COR-L47 (cell line): ENCODE data around the gene CTF1.
"Not testable (repeated sequence)": the region's sequence is repeated elsewhere in the genome, so short reads cannot be mapped to it uniquely, and the experiment has no call there.

ENCODE experiments used
- DNase-seq: peaks from one replicate; lab custom pipeline; 2025; lab: John Stamatoyannopoulos, UW

The CTF1 gene

DNA sequence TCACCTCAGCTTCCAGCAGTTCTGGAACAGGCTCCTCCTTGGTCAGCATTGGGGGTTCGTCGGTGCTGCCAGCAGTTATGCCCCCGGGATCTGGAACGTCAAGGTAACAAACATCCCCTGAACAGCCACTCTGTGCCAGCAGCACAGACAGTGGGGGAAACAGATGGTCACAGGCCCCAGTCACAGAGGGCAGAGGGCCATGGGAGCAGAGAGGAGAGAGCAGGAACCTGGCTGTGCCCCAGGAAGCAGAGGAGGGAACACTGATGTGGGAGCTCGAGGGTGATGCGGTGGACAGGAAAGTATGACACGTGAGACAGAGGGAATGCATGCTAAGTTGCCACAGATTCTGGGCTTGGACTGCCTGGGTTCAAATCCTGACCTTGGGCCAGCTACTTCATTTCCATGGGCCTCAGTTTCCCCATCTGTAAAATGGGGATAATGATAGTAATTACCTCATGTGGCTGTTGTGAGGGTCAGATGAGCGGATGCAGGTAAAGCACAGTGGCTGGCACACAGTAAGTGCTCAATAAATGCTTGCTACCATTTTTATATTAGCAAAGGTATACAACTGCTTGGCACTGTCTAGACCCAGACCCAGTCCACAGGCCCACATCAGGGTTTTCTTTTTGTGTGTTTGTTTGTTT is 7.4 kb upstream of the CTF1 start:
- DNase-seq, result no peak

DNA sequence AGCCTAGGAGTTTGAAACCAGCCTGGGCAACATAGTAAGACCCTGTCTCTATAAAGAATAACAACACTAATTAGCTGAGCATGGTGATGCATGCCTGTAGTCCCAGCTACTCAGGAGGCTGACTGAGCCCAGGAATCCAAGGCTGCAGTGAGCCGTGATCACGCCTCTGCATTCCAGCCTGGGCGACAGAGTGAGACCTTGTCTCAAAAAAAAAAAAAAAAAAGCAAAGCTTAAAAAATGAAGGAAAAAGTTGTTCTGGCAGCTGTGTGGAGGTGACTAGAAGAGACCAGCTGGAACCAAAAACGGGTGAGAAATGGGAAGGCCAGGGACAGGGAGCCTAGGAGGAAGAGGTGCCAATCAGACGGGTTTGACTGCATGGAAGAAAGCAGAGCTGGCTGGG is 6.7 kb upstream of the CTF1 start:
- no peak for DNase-seq

DNA sequence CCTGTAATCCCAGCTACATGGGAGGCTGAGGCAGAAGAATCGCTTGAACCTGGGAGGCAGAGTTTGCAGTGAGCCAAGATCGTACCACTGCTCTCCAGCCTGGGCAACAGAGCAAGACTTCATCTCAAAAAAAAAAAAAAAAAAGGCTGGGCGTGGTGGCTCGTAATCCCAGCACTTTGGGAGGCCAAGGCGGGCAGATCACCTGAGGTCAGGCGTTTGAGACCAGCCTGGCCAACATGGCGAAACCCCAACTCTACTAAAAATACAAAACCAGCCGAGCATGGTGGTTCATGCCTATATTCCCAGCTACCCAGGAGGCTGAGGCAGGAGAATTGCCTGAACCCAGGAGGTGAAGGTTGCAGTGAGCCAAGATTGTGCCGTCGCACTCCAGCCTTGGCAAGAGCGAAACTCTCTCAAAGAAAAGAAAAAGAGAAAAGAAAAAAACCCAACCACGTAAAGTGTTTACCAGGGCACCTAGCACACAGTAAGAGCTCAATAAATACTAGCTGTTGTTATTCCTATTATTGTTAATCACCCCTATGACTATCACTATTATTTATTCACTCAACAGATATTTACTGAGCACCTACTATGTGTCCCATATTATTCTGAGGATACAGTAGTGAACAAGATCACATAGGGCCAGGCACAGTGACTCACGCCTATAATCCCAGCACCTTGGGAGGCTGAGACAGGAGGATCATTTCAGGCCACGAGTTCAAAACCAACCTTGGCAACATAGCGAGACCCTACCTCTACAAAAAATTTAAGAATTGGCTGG is 5.2 kb upstream of the CTF1 start:
- DNase-seq, result not testable (repeated sequence)

DNA sequence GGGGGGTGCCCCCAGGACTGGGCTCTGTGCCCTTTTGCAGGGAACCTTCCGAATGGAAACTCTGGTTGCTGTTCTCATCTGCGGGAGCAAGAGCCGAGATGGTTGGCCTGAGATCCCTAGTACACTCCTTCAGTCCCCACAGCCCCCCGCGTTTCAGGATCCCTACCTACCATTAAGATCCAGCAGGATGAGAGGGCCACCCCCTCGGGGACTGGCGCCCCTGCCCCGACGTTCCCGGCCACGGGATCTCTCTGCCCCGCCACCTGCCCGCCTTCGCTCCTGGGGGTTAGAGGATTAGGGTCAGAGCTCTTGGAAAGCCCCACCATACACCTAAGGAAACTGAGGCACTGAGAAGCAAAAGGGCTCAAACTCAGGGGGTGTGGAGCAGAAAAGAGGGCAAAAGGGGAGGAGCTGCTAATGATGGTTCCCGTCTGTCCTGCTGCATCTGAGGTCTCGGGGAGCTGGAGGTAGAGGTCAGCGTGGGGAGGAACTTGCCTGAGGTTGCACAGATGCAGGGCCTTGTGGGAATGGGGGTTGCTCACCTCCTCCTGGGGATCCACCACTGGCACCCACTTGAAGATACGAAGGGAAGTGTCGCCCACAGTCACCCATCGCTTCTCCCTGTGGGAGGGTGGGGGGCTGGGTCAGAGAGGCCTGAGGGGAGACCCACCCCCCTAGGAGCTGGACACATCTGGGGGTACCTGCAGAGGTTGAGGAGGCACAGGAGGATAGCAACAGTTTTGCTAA is 3.6 kb upstream of the CTF1 start:
- DNase-seq, result no peak

DNA sequence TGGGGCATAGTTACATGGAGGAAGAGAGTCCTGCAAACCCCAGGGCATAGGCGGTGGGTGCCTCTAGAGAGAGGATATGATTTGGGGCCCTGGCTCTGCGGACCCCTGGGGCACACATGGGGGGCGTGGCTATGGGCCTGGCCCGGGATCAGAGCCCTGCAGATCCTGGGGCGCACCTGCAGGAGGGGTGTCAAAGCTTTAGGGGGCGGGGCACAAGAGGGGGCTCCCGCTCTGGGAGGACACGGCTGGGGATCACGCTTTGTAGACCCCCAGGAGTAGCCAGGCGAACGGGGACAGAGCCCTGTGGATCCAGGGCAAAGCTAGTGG is 3.0 kb upstream of the CTF1 start:
- no peak for DNase-seq

DNA sequence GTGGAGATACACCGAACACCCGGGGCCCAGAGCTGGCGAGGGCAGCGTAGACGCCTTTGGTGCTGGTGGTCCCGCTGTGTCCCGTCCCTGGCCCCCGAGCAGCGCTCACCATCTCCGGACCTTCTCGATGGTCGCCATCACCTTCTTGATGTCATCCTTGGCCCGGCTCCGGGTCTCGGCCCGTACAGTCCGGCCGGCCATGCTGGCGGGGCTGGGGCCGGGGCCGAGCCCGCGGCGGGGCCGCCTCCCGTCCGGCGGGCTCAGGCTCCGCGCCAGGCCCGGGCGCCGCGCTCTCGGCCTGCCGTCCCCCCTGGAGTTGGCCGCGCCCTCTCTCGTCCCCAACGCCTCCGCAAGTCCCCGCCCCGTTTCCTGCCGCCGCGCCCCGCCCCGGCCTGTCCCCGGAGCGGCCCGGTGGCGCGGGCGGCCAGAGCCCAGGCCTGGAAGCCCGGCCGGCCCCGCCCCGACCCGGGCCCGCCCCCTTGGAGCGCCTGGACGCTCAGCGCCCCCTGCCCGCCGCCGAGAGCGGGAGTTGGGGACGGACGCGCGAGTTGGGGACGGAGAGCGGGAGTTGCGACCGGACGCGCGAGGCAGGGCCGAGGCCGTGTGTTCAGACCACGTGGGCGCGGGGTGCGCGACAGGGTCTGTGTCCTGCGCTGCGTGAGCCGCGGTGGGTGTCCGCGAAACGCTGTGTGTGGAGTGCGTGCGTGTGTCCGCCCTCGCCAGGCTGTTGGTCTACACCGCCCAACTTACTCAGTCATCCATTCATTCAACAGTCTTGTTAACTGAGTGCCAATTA is 2.5 kb upstream of the CTF1 start, which contains the start of gene BCL7C:
Gene BCL7C, minus strand, starts transcription at position 334 of the 796 bp plus-strand sequence. Its CDS starts 133 bp downstream, at position 201.
- DNase-seq, result peak; percentile 87

DNA sequence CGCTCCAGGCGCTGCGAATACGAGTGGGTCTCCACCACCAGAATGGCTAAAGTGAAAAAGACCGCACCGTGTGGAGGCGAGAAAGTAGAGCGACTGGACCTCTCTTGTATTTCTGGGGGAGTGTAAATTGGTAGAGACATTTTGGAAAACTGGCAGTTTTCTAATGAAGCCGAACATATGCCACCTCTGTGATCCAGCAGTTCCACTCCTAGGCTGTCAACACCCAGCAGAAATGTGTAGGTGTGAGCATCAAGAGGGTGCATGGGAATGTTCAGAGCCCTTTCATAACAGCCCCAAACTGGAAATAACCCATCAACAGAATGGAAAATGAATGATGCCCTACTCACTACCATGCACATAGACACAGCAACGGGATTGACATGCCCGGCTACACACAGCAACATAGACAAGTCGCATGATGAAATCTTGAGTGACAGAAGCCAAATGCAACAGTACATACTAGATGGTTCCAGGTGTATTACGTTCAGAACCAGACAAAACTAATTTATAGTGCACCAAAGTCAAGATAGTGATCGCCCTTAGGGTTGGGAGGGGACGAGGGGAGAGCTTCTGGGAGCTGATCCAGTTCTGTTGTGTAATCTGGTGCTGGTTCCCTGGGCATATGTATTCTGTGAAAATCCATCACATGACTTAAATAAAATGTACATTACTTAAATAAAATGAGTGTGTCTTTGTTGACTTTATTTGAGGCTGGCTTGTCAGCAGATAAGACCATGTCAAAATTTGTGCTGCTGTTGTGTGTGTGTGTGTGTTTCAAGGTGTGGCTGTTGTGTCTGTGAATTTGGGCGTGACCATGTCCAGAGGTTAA is 1.7 kb upstream of the CTF1 start:
- DNase-seq, result no peak

DNA sequence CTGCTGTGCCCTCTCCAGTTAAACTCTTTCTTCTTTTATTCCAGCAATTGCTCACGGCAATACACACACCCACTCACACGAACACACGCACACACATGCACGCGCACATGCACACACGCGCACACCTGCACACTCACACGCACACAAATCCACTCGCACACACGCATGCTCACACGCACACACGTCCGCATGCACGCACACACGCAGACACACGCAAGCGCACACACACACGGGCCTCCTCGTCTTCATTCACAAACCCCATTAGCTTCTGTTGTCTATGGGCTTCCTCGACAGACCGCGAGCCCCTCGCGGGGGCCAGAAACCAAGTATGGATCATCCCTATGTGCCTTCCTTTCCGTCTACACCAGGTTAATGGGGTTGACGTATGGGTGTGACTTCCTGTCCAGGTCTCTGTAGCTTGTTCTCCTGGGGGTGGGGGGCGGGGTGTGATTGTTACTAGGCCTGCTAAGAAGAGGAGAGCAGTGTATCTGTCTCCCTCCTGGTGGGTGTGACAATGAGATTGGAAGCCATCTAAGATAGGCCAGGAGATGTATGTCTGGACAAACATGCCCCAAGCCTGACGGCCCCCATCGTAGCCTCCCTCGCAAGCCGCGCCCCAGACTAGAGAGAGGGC is 670 bp upstream of the CTF1 start:
- no peak for DNase-seq

DNA sequence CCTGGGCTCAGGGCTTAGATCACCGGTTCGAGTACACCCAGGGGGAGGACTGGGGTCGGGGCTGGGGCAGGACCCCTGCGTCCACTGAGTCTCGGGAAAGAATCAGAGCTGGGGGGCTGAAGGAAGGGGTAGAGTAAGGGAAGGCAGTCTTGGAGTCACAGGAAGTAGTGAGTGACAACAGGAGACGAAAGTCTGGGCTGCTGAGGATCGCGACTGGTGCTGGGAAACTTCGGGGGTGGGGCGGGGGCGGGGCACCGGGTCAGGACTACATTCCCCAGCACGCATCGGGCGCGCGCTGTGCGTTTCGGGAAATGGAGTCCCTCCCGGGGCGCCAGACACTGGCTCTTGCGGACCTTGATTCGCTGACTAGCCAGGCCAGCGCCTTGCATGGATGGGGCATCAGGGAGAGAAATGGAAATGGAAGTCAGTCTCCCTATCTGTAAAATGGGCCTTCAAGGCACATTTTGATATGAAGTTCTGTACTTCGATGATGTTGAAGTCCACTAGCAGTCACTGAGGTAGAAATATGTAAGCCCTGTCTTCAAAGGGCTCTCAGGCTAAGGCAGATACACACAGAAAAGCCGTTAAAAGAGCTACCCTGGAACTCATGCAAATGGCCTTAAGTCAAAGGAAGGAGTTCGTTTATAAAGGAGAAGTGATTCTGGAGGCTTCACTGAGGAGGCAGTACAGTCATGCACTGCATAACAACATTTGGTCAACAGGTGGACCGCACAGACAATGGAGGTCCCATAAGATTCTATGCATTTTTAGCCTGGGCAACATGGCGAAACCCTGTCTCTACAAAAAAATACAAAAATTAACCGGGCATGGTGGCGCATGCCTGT is 697 bp downstream of the CTF1 start:
- DNase-seq, result no peak

DNA sequence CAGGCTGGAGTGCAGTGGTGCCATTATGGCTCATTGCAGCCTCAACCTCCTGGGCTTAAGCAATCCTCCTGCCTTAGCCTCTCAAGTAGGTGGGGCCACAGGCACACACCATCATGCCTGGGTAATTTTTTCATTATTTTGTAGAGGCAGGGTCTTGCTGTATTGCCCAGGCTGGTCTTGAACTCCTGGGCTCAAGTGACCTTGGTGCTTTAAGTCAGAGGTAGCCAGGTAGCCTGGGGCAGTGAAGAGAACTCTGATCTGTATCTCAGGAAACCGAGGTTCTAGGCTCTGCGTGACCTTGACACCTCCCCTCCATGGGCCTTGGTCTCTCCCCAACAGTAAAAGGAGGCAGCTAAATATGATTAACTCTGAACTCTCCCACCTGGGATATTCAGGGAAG is 3.4 kb downstream of the CTF1 start:
- DNase-seq, result no peak

DNA sequence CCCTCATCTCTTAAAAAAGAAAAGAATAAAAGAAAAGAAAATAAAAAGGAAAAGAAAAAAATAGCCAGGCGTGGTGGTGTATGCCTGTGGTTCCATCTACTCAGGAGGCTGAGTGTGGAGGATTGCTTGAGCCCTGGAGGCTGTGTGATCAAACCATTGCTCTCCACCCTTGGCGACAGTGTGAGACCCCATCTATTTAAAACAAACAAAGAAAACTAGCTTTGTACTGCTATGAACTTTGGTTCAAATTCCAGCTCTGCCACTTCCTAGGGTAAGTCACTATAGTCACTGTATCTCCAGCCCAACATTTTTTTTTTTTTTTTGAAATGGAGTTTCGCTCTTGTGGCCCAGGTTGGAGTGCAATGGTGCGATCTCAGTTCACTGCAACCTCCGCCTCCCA is 4.2 kb downstream of the CTF1 start:
- no peak for DNase-seq

DNA sequence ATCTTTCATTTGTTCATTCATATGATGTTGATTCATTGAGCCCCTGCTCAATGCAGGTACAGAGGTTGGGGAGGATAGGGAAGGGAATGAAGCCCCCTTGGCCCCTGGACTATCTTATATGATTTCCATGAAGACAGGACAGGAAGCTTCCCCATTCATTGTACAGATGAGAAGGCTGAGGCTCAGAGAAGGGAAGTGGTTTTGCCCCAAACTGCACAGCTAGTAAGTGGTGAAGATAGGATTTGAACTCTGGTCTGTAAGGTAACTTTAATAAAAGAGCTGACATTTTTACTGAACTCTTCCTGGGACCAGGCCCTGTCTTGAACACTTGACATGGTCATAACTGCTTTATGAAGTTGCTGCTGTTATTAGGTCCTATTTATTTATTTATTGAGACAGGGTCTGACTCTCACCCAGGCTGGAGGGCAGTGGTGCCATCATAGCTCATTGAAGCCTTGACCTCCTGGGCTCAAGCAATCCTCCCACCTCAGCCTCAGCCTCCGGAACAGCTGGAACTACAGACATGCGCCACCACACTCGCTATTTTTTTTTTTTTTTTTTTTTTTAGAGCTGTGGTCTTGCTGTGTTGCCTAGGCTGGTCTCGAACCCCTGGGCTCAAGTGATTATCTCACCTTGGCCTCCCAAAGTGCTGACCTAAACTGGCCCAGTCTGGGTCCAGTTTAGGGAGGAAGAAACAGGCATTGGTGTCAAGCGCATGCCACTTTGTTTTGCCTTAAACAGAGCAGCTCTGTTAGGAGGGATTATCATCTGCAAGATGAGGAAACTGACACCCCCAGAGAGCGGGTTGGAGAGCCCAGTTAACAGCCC is 5.0 kb downstream of the CTF1 start:
- DNase-seq, result no peak

DNA sequence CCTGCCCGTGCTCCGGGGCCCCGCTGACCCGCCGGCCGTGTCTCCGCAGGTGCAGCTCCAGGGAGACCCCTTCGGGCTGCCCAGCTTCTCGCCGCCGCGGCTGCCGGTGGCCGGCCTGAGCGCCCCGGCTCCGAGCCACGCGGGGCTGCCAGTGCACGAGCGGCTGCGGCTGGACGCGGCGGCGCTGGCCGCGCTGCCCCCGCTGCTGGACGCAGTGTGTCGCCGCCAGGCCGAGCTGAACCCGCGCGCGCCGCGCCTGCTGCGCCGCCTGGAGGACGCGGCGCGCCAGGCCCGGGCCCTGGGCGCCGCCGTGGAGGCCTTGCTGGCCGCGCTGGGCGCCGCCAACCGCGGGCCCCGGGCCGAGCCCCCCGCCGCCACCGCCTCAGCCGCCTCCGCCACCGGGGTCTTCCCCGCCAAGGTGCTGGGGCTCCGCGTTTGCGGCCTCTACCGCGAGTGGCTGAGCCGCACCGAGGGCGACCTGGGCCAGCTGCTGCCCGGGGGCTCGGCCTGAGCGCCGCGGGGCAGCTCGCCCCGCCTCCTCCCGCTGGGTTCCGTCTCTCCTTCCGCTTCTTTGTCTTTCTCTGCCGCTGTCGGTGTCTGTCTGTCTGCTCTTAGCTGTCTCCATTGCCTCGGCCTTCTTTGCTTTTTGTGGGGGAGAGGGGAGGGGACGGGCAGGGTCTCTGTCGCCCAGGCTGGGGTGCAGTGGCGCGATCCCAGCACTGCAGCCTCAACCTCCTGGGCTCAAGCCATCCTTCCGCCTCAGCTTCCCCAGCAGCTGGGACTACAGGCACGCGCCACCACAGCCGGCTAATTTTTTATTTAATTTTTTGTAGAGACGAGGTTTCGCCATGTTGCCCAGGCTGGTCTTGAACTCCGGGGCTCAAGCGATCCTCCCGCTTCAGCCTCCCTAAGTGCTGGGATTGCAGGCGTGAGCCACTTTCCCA is 5.9 kb downstream of the CTF1 start:
- DNase-seq, result peak; percentile 34

DNA sequence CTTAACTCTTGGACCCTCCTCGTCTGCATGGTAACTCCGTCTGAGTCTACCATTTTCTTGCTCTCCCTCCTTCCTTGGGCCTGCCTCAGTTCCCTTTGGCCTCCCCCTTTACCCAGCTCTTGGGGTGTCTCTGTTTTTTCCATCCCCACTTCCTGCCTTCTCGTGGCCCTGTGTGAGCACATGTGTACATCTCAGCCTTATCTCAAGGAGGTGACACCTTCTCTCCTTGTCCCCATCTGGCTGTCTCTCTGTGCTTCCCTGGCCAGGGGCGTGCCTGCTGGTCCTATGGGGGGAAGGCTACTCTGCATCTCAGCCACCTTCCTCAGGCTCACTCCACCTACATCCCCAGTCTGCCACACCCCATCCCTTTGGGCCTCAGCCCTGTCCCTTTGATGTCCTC is 6.6 kb downstream of the CTF1 start:
- DNase-seq, result no peak

DNA sequence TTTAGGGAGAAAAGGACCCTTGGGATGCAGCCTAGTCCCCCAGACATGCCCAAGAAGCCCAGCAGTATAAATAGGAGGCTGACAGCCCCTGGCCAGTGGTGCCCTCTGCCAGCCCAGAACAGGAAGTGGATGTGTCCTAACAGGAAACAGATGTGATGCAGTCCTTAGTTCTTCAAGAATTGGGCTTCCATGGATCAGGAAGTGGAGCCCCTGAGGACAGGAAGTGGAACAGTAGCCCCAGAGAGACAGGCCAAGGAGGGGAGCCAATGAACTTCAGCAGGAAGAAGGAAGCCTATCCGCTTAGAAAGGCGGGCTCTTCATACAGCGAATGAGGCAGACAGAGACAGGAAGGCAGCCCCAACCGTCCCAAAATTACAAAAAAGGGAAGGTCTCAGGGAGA is 7.2 kb downstream of the CTF1 start:
- DNase-seq, result no peak

DNA sequence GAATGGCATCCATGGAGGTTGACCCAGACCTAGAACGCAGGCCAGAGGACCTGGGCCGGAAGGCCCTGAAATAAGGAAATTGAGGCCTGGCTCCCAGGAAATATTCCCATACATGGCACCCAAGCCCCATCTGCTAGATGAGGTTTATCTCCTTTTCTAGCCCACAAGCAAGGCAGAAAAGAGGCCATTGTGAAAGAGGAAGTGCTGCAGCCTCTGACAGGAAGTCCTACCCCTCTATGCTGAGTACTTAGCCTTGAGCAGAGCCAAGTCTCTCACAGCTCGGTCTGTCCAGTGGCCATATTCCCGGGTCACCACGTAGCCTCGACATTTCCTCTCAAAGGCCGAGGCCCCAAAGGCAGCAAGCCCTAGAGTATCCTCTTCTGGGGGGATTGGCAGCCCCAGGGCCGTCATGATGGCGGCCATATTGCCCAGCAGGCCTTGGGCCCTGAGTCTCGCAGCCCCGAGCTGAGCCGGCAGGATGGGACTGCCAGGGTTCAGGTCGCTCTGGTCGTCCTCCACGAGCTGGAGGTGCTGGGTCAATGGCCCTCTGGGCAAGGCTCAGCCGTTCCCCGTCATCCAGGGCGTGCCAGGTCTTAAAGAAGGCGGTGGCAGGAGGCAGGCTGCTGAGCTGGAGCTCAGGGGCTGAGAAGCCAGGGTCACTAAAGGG is 7.8 kb downstream of the CTF1 start:
- DNase-seq, result no peak

DNA sequence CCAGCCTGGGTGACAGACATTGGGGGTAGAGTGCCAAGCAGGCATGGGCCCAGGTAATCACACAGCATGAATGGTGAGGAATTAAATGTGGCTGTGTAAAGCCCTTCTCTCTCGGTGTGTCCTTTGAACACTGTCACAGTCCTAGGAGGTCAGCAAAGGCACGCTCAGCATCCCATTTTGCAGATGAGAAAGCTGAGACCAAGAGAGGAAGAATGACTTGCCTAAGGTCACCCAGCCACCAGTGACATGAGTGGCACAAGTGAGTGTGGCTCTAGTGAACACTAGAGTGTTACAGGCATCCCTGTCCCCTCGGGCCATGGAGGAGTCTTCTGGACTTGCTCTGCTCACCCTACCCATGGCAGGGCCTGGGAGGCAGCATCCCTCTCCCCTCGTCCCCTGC is 10.7 kb downstream of the CTF1 start:
- no peak for DNase-seq
